Measurements from ENCODE around the gene KRT4.

The KRT4 gene

GRCh38 chr12:52847335-52848102 is 33.6 kb upstream of the KRT4 start:
- no peak for DNase-seq
- no peak for TF ChIP-seq CTCF (IDR thresholded peaks at IDR 0.05; ENCODE audit: low read depth, low read length, missing control alignments)
- Histone ChIP-seq H3K4me3 (ENCODE audit: low read depth, low read length) (no peak overlapping the region), H3K27ac (no peak overlapping the region), H3K36me3 (replicated peaks) (no peaks in the 10 kb centered on the region), H3K27me3 (replicated peaks) (no peaks in the 10 kb centered on the region)
- in situ Hi-C loops (cut with HindIII; ENCODE audit: low pct_ligation_motif_present, low sequenced_read_pairs) = no loop called here

- no peak for DNase-seq
- TF ChIP-seq CTCF (IDR thresholded peaks at IDR 0.05; ENCODE audit: low read depth, low read length, missing control alignments) = no peak
- Histone ChIP-seq H3K36me3 (replicated peaks) (no peaks in the 10 kb centered on the region), H3K27me3 (replicated peaks) (no peaks in the 10 kb centered on the region), H3K27ac (no peak overlapping the region), H3K4me3 (ENCODE audit: low read depth, low read length) (no peak overlapping the region)
- in situ Hi-C loops (cut with HindIII; ENCODE audit: low pct_ligation_motif_present, low sequenced_read_pairs) = no loop called here
These were observed 32.5 kb upstream of the KRT4 start for GRCh38 chr12:52846356-52846970.

GRCh38 chr12:52845946-52846345 is 32.0 kb upstream of the KRT4 start:
- in situ Hi-C loops (cut with HindIII; ENCODE audit: low pct_ligation_motif_present, low sequenced_read_pairs) = no loop called here
- Histone ChIP-seq H3K27me3 (replicated peaks) (no peaks in the 10 kb centered on the region), H3K36me3 (replicated peaks) (no peaks in the 10 kb centered on the region), H3K27ac (no peak overlapping the region), H3K4me3 (ENCODE audit: low read depth, low read length) (no peak overlapping the region)
- no peak for DNase-seq
- TF ChIP-seq CTCF (IDR thresholded peaks at IDR 0.05; ENCODE audit: low read depth, low read length, missing control alignments) = no peak

- DNase-seq = no peak
- TF ChIP-seq CTCF (IDR thresholded peaks at IDR 0.05; ENCODE audit: low read depth, low read length, missing control alignments) = no peak
These were observed 30.5 kb upstream of the KRT4 start for GRCh38 chr12:52844386-52844785.

GRCh38 chr12:52839436-52840105 is 25.7 kb upstream of the KRT4 start:
- Histone ChIP-seq H3K27me3 (replicated peaks) (no peaks in the 10 kb centered on the region), H3K27ac (no peak overlapping the region), H3K36me3 (replicated peaks) (no peaks in the 10 kb centered on the region), H3K4me3 (ENCODE audit: low read depth, low read length) (no peak overlapping the region)
- no peak for DNase-seq
- no peak for TF ChIP-seq CTCF (IDR thresholded peaks at IDR 0.05; ENCODE audit: low read depth, low read length, missing control alignments)
- in situ Hi-C loops (cut with HindIII; ENCODE audit: low pct_ligation_motif_present, low sequenced_read_pairs) = no loop called here

More at GRCh38 chr12:52844386-52844785, 30.5 kb upstream of the KRT4 start:
- in situ Hi-C loops (cut with HindIII; ENCODE audit: low pct_ligation_motif_present, low sequenced_read_pairs) = no loop called here
- no peak overlapping the region for H3K27ac ChIP-seq
- no peak overlapping the region for H3K4me3 ChIP-seq (ENCODE audit: low read depth, low read length)
- no peaks in the 10 kb centered on the region for H3K27me3 ChIP-seq (replicated peaks)
- H3K36me3 ChIP-seq (replicated peaks) = no peaks in the 10 kb centered on the region

All from brain microvascular endothelial cell (primary cell).